GM21515 (cell line): ENCODE data around the gene SLC2A8.

Experiments used
- ATAC-seq: cut with Tn5 transposase; IDR thresholded peaks from one replicate; pipeline ENCODE4 v1.9.1; 2021; ENCODE audit not compliant: unreplicated experiment

Gene SLC2A8

GRCh38 chr9:127455324-127455992, 58.5 kb downstream of the SLC2A8 start:
- ATAC-seq = no peak

GRCh38 chr9:127457191-127457878, 60.4 kb downstream of the SLC2A8 start:
- no peak for ATAC-seq
